ENCODE data around the gene BDNF.

The BDNF gene

DNA sequence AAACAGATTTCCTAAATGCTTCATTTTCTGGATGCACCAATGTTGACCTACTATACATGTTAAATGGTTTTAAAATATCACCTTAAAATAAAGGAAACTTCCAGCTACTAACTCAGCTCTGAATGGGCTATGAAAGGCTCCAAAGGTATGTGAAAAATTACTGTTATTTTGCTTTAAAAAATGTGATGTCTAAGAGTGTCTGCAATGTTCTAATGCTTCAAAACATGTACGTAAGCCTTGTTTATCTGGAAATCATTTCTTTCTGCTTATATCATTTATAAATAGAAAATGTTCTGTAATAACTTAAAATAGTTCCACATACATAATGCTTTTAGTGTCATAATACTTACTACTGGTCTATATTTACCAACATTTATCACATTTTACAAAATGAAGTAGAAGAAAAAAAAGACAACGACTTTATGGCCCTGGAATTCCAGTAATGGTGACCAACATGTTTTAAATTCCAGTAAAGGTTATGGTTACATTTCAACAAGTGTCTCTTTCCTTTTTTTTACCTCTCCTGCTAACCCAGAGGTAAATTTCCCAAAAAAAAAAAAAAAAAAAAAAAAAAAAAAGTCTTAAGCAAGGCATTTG lies 2.5 kb downstream of the BDNF start:
- no peak overlapping the region for H3K27ac ChIP-seq
- TF ChIP-seq, protein P1, sequence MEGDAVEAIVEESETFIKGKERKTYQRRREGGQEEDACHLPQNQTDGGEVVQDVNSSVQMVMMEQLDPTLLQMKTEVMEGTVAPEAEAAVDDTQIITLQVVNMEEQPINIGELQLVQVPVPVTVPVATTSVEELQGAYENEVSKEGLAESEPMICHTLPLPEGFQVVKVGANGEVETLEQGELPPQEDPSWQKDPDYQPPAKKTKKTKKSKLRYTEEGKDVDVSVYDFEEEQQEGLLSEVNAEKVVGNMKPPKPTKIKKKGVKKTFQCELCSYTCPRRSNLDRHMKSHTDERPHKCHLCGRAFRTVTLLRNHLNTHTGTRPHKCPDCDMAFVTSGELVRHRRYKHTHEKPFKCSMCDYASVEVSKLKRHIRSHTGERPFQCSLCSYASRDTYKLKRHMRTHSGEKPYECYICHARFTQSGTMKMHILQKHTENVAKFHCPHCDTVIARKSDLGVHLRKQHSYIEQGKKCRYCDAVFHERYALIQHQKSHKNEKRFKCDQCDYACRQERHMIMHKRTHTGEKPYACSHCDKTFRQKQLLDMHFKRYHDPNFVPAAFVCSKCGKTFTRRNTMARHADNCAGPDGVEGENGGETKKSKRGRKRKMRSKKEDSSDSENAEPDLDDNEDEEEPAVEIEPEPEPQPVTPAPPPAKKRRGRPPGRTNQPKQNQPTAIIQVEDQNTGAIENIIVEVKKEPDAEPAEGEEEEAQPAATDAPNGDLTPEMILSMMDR (conservative IDR thresholded peaks at IDR 0.05) = no peak

DNA sequence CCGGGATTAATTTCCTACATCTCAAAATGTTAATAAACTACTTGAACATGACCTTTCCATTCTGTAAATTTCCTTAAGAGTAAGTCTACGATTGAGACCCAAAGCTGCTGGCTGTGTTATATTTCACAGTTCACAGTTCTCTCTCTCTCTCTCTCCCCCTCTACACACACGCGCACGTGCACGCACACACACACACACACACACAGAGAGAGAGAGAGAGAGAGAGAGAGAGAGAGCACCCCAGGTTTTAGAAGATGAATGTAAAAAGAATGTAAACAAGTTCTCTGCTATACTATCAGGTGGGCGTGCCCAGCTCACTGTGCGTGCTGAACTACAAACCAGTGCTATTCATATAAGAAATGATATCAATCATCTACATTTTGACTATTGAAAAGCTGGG lies 3.3 kb downstream of the BDNF start:
- H3K27ac ChIP-seq = no peak overlapping the region
- TF ChIP-seq, protein P1 (conservative IDR thresholded peaks at IDR 0.05) = no peak

DNA sequence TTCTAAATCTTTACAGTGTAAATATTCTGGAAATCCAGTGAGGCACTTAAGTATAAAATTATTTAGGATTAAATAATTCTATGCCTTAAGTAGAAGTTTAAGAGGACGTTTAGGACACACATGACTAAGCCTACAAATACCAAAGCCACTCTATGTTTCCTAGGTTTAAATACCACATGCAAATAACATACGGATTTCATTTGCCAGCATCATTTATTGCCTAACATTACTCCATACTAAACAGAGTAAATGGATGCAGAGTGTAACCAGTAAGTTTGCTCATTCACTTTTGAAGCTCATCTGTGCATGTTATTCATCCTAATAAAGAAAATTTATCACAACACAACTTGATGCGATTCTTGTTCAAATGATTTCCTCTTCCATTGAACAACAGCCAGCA lies 4.1 kb downstream of the BDNF start:
- H3K27ac ChIP-seq = no peak overlapping the region

DNA sequence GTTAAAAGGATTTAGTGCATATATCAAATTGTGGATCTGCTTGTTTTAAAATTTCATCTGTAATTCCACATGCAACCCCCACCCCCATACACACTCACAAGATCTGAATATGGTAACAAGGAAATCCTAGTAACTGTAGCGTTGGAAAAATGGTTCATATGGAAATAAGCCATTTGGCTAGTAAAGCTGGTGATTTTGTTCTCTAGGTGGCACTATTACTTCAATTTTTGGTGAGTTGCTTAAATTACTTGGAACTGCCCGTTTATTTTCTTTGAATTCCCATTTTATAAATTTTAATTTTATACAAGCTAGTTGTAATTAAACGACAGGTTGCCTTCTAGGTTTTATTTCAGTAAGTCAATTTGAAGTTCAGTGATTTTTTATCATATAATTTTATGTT lies 5.3 kb downstream of the BDNF start:
- TF ChIP-seq, protein P1 (conservative IDR thresholded peaks at IDR 0.05) = peak; percentile 67
- no peak overlapping the region for H3K27ac ChIP-seq

More for the DNA sequence above, 4.1 kb downstream of the BDNF start:
- TF ChIP-seq, protein P1 (conservative IDR thresholded peaks at IDR 0.05) = no peak

DNA sequence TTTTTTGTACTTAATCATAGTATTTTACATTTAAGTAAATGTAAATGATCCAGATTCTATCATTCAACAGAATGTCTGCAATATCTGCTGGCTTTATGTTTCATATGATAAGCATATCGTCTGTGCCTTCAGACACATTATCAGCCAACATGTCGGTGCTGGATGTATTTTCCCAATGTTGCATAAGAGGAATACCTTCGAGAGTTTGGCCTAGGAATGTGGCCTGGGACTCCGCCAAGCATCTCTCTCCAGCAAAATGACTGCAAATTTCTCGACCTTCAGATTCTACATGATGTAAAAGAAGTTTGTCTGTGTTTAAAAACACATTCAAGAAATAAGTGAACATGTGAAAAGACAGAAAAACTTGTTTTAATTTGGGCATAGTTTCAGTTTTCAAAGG lies 6.9 kb downstream of the BDNF start:
- H3K27ac ChIP-seq = no peak overlapping the region
- TF ChIP-seq, protein P1 (conservative IDR thresholded peaks at IDR 0.05) = no peak

DNA sequence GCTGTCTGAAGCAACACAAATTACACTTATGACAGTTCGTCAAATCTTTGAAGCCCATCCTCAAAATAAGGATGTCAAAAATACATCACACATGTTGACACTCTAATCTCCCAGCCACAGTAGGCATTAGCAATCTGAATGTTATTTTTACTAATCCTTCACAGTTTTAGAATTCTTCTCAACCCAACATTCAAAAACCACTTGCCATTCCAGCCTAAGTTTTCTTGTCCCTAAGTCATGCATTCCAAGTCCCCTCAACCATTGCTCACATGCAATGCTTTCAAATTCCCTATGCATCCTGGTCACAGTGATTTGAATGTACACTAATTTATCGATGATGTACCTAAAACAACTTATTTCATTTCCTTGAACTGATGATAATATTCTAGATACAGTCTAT lies 7.5 kb downstream of the BDNF start:
- no peak overlapping the region for H3K27ac ChIP-seq
- TF ChIP-seq, protein P1 (conservative IDR thresholded peaks at IDR 0.05) = no peak

DNA sequence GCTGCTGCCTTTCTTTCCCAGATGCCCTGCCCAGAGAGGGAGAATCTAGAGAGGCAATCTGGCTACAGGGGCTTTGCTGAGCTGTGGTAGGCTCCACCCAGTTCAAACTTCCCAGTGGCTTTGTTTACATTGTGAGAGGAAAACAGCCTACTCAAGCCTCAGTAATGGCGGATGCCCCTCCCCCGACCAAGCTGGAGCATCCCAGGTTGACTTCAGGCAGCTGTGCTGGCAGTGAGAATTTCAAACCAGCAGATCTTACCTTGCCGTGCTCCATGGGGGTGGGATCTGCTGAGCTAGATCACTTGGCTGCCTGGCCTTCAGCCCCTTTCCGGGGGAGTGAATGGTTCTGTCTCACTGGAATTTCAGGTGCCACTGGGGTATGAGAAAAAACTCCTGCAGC lies 12.2 kb downstream of the BDNF start:
- H3K27ac ChIP-seq = no peak overlapping the region
- TF ChIP-seq, protein P1 (conservative IDR thresholded peaks at IDR 0.05) = no peak

Measured in VCaP (cell line).